Midbrain (tissue), 1 donor: Measurements from ENCODE around the gene MET.

Experiments
- DNase-seq: peaks from one replicate; lab custom pipeline; 2025; lab: John Stamatoyannopoulos, UW

Gene MET

DNA sequence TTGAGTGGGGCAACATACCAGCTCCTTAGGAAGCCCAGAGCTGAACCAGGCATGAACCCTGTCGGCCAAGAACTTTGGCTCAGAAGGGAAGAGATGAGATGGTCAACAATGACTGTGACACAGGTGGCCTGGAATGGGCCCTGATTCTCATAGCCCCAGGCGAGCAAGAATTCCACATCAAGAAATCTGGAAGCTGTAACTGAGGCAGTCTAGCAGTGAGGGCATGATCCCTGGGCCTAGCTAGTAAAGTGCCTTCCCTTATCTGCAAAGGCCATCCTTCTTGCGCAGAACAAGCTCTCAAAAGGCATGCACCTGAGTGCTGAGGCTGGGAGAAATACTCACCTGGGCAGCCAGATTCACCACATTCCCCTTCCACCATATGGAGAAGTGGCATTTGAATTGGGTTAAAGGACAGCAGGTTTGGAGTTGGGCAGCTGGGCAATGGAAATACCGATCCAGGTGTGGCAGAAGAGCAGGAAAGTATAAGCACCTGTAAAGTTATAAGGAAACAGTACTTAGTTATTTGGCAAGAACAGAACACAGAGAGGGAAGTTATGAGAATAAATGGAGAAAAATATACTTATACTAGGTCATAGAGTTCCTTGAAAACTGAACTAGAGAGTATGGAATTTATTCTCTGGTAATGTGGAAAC, 111.8 kb downstream of the MET start:
- DNase-seq = no peak

DNA sequence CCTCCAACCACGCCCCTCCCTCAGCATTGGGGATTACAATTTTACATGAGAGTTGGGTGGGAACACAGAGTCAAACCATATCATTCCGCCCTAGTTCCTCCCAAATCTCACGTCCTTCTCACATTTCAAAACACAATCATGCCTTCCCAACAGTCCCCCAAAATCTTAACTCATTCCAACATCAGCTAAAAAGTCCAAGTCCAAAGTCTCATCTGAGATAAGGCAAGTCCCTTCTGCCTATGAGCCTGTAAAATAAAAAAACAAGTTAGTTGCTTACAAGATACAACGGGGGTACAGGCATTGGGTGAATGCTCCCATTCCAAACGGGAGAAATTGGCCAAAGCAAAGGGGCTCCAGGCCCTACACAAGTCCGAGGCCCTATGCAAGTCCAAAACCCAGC, 112.7 kb downstream of the MET start:
- no peak for DNase-seq

DNA sequence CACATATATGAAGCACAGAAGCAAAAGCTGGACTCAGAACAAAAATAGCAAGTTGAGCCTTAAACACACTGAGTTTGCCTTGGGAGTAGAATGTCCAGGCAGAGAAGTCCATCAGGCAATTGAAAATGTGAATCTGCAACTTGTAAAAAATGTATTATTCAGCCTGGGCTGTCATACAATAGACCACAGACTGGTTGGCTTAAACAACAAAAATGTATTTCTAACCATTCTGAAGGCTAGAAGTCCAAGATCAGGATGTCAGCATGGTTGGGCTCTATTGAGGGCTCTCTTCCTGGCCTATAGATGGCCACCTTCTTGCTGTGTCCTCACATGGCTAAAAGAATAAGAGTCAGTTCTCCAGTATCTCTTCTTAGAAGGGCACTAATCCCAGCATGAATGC, 113.8 kb downstream of the MET start:
- DNase-seq = no peak

DNA sequence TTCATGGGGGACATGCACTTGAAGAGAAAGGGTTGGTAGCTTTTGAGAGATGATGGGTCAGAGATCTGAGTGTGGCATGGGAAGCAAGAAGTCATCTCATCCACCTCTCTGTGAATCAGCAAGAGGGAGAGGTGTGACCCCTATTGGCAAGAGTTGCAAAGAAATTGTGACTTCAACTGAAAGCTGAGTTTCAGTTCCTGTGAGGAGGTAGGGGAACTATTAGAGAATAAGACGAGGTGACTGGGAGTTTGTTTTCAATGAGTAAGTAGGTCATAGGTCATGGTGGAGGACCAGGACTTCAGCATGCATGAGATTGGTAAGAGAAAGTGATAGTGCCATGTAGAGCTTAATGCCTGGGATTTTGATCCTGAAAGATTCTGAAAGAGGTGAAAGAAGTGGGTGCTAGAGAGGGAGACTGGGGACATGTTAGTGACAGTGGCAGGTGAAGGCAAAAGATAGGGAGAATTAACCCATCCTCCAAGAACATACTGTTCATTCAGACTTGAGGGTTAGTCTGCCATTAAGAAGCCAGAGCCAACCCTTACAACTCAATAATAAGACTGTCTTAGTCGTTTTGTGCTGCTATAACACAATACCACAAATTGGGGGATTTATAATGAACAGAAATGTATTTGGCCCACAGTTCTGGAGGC, 114.9 kb downstream of the MET start:
- no peak for DNase-seq

DNA sequence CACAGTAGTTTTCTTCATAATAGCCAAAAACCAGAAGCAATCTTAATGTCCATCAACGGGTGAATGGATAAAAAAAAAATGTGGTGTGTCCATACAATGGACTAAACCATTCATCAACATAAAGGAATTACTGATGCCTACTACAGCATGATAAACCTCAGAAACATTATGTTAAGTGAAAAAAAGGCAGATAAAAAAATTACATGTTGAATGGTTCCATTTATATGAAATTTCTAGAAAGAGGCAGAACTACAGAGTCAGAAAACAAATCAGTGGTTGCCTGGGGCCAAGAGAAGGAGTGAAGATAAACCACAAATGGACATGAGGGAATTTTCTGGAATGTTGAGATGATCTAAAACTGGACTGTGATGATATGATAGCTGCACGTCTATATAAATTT, 115.9 kb downstream of the MET start:
- DNase-seq = no peak

DNA sequence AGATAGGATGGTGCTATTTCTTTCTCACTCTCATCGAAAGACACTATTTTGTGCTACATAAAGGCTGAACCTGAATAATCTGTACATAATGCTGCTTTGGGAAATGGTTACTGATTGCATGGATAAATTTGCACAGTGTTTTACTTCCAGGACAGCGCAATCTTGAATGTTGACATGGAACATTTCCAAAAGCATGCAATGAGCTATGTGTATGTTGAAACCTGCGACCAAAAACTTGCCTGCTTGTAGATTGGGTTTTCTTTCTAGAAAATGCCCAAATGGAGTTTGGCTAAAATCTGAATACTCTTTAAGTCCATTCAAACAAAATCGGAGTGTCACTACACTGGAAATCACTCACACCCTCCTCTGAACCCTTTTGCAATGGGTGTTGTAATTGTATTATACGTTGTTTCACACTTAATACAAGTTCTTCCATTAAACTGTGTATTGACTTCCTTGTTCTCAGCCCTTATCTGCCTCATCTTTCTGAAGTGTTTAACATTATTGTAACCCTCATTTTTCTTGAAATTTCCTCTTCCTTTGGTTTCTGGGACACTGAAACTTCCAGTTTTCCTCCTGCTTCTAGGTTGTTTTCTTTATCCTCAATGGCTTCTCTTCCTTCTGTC, 116.7 kb downstream of the MET start:
- no peak for DNase-seq

DNA sequence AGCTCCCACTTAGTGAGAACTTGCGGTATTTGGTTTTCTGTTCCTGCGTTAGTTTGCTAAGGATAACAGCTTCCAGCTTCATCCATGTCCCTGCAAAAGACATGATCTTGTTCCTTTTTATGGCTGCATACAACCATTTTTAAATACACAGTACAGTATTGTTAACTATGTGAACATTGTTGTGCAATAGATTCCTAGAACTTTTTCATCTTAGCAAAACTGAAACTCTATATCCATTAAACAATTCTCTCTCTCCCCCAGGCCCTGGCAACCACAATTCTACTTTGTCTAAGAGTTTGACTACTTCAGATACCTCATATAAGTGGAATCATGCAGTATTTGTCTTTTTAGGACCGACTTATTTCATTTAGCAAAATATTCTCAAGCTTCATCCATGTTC, 118.0 kb downstream of the MET start:
- no peak for DNase-seq

DNA sequence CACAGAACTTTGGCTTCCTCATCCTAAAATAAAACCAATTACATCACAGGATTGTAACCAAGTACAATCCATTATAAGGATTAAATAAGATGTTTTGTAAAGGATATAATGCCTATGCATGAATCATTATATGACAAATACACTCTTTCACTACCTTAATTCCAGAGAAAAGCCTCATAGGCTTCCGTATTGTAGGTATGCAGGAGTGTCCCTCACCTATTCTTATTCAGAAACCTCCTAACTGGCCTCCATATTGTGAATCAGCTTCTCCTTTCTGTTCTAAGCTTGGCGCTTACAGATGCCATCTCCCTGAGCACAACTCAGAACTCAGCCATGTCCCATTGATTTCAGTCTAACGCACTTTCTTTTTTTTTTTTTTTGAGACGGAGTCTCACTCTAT, 120.8 kb downstream of the MET start:
- DNase-seq = no peak

DNA sequence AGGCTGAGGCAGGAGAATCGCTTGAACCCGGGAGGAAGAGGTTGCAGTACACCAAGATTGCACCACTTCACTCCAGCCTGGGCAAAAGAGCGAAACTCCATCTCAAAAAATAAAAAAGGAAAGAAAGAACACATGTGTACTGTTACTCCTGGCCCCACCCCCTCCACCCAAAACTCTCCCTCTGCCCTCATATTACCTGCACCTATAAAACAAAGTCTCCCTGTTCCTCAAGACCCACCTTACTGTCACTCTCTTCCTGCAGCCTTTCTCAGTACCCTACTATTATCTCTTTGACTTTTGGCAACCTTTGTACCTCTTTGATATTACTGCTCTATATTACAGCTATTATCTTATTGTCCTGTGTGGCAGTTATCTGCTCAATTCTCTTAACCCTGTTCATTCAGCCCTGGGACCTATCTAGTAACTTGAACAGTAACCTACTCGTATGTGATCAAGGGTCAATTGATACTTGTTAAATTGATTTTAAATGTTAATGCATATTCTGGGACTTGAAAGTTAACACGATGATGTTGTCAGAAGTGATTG, 121.9 kb downstream of the MET start:
- DNase-seq = no peak

DNA sequence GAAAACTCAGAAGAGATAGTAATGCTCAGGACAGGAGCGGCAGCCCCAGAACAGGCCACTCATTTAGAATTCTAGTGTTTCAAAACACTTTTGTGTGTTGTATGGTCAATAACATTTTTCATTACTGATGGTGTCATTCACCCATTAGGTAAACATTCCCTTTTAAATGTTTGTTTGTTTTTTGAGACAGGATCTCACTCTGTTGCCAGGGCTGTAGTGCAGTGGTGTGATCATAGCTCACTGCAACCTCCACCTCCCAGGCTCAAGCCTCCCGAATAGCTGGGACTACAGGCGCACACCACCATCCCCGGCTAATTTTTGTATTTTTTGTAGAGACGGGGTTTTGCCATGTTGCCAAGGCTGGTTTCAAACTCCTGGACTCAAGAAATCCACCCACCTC, 124.5 kb downstream of the MET start:
- no peak for DNase-seq

DNA sequence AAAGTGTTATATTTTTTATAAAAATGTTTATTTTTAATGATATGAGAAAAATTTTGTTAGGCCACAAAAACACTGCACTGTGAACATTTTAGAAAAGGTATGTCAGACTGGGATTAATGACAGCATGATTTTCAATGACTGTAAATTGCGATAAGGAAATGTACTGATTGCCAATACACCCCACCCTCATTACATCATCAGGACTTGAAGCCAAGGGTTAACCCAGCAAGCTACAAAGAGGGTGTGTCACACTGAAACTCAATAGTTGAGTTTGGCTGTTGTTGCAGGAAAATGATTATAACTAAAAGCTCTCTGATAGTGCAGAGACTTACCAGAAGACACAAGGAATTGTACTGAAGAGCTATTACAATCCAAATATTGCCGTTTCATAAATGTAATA, 125.6 kb downstream of the MET start:
- no peak for DNase-seq

DNA sequence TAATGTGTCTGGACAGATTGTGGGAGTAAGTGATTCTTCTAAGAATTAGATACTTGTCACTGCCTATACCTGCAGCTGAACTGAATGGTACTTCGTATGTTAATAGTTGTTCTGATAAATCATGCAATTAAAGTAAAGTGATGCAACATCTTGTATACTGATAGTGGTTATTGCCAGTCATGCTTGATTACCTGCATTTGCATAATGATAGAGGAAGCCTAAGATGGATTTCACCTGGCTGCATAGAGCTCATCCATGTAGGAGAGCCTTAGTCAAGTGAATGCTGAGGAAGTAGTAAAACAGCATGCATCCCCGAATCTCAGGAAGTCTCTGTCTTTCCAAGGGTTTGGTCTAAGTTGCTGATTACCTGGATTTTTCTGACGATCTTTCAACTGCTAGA, 126.2 kb downstream of the MET start:
- DNase-seq = no peak

DNA sequence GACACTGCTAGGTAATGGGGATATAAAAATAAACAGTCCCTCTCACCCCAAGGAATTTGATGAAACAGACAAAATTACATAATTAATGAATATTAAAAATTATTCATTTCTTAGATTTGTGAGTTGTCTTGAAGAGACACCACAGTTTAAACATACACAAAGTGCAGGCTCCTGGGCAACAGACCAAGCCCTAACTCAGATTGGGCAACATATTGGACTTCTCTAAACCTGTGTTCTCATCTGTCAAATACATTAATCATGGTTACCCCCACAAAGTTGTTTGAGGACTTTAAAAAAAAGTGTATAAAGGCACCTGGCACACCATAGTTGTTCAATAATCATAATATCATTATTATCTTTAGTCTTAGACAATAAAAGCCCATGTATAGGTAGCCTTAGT, 127.9 kb downstream of the MET start:
- DNase-seq = no peak

DNA sequence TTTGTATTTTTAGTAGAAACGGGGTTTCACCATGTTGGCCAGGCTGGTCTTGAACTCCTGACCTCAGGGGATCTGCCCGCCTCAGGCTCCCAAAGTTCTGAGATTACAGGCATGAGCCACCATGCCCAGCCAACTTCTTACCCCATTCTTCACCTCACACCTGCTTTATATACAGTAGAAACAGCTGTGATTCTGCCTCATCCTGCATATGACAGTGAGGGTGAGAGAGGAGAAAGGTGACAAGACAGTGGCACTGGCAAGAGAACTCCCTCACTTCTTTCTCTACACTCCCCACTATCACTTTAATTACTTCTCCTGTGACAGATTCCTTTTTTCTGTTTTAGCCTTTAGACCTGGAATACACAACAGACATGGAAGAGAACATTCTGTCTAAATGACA, 128.6 kb downstream of the MET start:
- DNase-seq = no peak

DNA sequence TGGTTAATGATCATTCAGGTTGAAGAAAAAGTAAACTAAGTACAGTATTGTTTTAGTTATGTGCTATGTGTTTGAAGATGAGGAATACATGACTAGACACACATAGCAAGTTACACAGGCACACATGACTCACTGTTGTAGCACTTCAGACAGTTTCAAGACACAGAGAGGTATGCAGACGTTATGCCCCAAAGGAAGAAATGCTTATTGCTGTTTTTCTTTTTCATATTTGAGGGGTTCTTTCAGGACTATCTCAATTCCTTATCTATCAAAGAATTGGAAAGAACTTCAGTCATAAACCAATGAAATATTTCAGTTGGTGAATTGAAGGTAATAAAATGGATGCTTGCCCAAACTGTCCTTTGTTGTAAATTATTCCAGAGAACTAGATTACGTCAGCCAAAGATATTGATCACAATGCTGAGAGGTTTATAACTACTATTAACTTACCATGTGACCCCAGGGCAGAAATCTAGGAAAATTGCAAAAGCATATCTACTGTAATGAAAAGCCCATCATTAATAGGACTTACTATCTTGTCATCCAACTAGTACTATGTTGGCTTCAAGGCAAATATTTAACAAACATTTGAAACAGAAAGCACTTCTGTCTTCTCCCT, 129.2 kb downstream of the MET start:
- DNase-seq = no peak

DNA sequence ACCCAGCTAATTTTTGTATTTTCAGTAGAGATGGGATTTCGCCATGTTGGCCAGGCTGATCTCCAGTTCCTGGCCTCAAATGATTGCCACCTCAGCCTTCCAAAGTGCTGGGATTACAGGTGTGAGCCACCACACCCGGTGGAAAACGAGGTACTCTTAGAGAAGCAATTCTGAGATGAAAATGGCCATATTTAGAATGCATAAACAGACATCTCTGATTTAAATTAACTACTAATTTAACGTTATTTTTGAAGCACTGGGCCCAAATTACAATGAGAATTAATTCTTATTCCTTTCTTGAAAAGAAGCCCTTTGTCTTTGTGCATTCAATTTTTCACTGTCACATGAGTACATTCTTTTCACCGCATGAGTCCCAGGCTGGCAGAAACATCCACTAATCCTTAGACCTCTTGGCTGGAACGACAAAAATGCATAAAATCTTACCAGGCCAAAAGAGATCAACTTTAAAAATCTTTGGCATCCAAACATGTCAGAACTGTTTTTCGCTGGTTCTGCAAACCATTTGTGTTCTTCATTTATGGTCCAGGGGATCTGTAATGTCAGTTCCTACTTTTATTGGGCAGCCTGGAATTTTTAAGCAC, 130.2 kb downstream of the MET start:
- no peak for DNase-seq

DNA sequence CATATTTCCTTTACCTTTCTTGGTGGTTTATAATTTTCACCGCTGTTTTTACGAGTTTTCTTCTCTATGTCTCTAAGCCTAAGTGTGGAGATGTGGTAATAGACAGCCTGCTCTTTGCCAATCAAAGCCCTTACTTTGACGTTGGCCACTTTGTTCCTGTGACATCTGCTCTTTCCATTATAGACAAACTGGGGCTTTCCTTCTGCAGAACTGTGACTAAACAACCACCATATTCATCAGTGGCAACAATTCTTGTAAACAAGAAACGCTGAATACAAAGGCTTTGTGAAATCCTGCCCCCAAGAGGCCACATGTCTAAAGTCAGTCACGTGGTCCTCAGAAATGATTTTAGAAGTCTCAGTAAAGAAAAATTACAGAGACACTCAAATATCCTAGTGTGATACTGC, 130.8 kb downstream of the MET start:
- DNase-seq = peak; percentile 83

DNA sequence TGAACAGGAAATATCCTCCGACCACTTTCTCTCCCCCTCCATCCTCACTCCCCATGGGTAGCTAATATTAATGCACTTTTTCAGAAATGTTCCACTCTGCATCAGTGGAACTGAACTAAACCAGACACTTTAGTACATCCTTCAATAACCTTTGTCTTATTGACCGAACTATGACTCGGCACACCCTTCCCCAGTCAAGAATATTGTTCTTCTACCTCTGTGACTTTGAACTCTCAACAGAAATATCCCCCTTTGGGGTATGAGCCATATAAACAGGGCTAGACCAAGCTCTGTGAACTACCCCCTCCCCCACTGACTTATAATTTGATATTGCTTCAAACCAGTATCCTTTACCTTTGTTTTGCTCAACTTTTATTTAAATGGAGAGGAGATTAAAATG, 132.5 kb downstream of the MET start:
- DNase-seq = no peak

DNA sequence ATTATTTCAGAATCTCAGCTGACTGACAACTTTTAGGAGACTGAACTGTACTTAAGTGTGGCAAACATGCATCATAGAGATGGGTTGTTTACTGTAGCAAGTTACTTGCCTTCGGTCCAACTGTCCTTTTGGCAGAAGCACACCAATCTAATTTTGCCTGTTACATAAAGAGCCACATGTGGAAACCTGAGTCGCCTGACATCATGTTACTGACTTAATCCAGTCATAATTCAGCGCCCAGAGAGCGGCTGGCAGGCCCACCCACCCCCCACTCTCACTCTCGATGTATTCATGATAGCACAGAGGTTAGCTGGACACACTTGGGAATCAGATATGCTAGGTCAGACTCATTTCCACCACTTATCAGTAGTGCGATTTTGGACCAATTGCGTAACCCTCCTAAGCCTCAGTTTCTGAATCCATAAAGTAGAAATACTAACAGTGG, 133.1 kb downstream of the MET start:
- no peak for DNase-seq

DNA sequence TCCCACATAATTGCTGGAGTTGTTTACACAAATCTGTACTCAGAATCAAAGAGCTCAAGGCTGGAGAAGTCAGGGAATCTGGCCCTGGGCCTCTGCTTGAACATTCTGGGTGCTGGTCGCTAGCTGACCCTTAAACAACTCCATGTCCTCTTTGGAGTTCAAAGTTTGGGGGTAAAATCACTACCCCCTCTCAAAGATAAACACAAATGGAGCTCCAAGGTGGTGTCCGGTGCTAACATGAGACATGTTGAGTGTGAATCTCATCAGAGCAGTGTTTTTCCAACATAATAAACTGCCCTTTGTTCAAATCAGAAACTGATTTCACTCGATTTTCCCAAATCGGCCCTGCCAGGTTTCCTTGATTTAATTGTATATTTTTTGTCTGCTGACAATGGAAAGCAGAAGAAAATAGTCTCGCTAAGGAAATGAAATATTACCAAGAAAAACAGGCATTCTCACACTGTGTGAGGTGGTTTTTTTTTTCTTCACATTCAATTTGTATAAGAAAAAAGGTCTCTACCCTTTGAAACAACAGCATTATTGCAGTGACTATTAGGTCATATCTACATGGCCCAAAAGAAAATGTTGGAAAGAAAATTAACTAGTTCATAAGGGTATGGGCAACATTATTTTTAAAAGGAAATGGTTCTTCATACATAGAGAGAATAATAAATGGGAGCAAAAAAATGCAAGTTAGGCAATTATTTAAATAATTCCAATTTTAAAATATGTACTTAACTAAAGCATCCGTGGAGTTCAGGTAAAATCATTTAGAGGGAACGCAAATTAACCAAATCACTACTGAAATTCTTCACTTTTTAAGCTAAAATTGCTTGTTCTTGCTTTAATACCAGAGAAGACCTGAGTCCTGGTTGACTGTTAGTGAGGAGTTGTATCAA, 134.3 kb downstream of the MET start:
- peak; percentile 62 for DNase-seq

DNA sequence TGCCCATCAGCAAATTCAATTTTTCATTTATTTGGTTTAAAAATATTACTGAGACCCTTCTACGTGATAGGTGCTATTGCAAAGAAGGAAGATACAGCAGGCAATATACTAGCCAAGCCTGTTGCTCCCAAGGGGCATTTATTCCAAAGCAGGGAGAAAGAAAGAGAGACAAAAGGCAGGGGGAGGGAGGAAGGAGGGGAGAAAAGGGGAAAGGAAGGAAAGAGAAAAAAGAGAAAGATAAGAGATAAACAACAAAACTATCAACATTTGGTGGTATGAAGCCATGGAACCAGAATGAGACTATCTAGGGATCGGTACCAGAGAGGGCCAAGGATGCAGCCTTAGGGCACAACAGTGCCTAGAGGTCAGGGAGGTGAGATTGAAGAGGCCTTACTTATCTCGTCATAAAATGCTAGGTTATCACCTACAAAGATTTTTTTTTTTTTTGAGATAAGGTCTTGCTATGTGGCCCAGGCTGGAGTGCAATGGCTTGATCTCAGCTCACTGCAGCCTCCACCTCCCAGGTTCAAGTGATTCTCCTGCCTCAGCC, 135.1 kb downstream of the MET start:
- DNase-seq = no peak
